Prostate gland (tissue), 2 donors: Measurements from ENCODE around the gene NOXA1. TPM values are rescaled to one million over a fixed set of nuclear protein-coding genes. Genes with fewer than 3 reads are reported as not detected.

Source experiments
- DNase-seq: peaks from one replicate; pipeline ENCODE4 v3.0.0-alpha.2; 2019; ENCODE audit warnings: low spot score
- H3K27ac ChIP-seq, 2 donors: fragments of 200-600 bp; sonication (generic); 2 replicates each; pipeline ENCODE4 v1.5.1; 2017 to 2019
- H3K27me3 ChIP-seq: fragments of 200-600 bp; sonication (generic); replicated peaks from 2 replicates; pipeline ENCODE4 v1.5.1; 2019; ENCODE audit not compliant: insufficient read depth
- H3K36me3 ChIP-seq, 2 donors: fragments of 200-600 bp; sonication (generic); 1 replicate in 1 of 2; 2 replicates in 1 of 2; pipeline versions ENCODE4 v1.5.1 to v1.8.1; 2017 to 2019
- H3K4me1 ChIP-seq: fragments of 200-600 bp; sonication (generic); replicated peaks from 2 replicates; pipeline ENCODE4 v1.5.1; 2019
- H3K4me3 ChIP-seq, 2 donors: fragments of 200-600 bp; sonication (generic); 2 replicates each; pipeline ENCODE4 v1.5.1; 2017 to 2019
- H3K9me3 ChIP-seq: fragments of 200-600 bp; sonication (generic); 2 replicates; pipeline ENCODE4 v1.5.1; 2017
- CTCF ChIP-seq, 4 experiments: fragments of 200-600 bp in 2 of 4; fragments of 450-650 bp in 2 of 4; sonication (generic) in 2 of 4; IDR thresholded peaks; 1 replicate in 3 of 4; 2 replicates in 1 of 4; pipeline ENCODE4 v1.5.1; 2016 to 2019; ENCODE audit warnings: antibody characterized with exemption in 4 of 4, mild to moderate bottlenecking in 2 of 4, moderate library complexity in 2 of 4
- POLR2A ChIP-seq: fragments of 450-650 bp; IDR thresholded peaks from one replicate; pipeline ENCODE4 v1.6.1; 2016; ENCODE audit warnings: antibody characterized with exemption, mild to moderate bottlenecking
- POLR2AphosphoS5 ChIP-seq: sonication (generic); formaldehyde crosslinking; IDR thresholded peaks from one replicate; pipeline ENCODE4 v1.6.1; 2017; ENCODE audit warnings: antibody characterized with exemption
- WGBS: methylation state at CpG from one replicate; pipeline ENCODE4 v1.1.5; 2018; 5-methylcytosine and 5-hydroxymethylcytosine counted together
- intact Hi-C: fragments of 100-400 bp; cut with DNase I; formaldehyde crosslinking; loops from one replicate; pipeline ENCODE4 v1.14.2; 2022
- total RNA-seq, 2 donors: library from RNA; depleted of rRNA; stranded (reverse); fragments of >200 nt; gene quantifications; one replicate each; pipeline ENCODE4 v1.1.0, GENCODE V29; 2016

The NOXA1 gene
- total RNA-seq, 2 donors from 2014 or later: 7.5 to 17.1 TPM

GRCh38 chr9:137475666-137476065 lies 52.5 kb downstream of the NOXA1 start:
- no peaks in the 10 kb centered on the region for H3K27me3 ChIP-seq

DNA sequence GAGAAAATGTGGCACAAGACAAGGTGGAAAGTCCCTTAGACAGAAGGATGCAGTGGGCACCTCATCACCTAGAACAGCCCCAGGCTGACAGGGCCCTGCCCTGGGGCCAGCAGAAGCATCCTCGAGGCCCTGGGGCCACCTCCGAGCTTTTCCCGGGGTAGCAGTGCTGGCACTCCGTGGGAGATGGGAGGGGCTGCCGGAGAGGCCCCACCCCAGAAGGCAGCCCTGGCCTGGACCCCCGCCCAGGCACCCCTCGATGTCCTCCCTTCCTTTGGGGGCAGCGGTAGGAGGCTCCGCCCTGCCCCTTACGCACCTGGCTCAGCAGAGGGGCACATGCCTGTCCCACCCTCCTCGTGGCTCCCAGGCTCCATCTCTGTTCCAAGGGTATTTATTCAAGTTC lies 53.7 kb downstream of the NOXA1 start:
- no peak for TF ChIP-seq POLR2A
- TF ChIP-seq POLR2AphosphoS5: no peak
- no peak for TF ChIP-seq CTCF (IDR thresholded peaks at IDR 0.05)

More at GRCh38 chr9:137475666-137476065, 52.5 kb downstream of the NOXA1 start:
- H3K27ac ChIP-seq: no peak overlapping the region
- no peak for DNase-seq
- H3K4me1 ChIP-seq: no peaks in the 10 kb centered on the region
- H3K9me3 ChIP-seq: no peaks in the 10 kb centered on the region
- no peak for TF ChIP-seq POLR2A
- TF ChIP-seq CTCF (IDR thresholded peaks at IDR 0.05): no peak
- TF ChIP-seq POLR2AphosphoS5: no peak
- no peaks in the 10 kb centered on the region for H3K36me3 ChIP-seq
- 94% methylated on average over 3 of the region's 3 CpGs for WGBS
- no peak overlapping the region for H3K4me3 ChIP-seq
- intact Hi-C loops: no loop called here

DNA sequence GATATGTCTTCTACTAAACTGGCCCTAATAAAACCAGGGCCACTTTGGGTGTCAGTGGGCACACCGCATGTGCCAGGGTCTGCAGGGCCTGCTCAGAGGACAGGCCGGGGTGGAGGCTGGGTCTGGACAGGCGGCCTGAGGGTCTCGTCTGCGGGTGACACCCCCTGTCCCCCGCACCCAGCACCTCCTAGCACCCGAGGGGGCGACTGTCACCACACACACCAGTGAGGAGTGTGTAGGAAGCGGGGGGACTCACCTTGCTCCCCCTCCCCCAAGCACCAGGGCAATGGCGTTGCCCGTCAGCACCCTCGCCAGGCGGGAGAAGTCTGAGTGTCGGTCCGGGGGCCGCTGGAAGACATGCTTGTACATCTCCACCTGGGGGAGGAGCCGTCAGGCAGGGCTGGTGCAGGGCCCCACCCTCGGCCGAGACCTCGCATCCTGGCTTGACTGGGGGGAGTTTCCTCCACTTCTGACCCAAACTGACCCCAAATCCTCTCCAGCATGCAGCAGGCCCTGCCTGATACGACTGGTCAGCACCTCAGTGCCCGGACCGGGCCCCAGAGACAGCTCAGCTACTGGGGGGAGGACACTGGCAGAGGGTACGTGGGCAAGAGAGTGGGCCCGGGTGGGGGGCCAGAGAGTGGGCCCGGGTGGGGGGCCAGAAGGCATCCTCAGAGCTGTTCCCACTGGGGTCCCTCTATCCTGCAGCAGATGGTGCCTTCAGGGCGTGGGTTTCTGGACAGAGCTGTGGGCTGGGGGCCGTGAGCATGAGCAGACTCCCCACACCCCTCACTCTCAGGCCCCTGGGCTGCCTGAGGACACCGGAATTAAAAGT lies 54.8 kb downstream of the NOXA1 start:
- intact Hi-C loops: no loop called here
- Histone ChIP-seq H3K27ac (no peak overlapping the region), H3K36me3 (no peaks in the 10 kb centered on the region), H3K4me3 (no peak overlapping the region), H3K9me3 (no peaks in the 10 kb centered on the region), H3K27me3 (no peaks in the 10 kb centered on the region), H3K4me1 (peaks cover 4% of the 10 kb centered on the region)
- WGBS: 91% methylated on average over 23 of the region's 29 CpGs
- DNase-seq: no peak
- TF ChIP-seq CTCF (IDR thresholded peaks at IDR 0.05): no peak
- TF ChIP-seq POLR2A: no peak
- TF ChIP-seq POLR2AphosphoS5: no peak

More for the DNA sequence above, 53.7 kb downstream of the NOXA1 start:
- Histone ChIP-seq H3K27ac (no peak overlapping the region), H3K4me1 (no peaks in the 10 kb centered on the region), H3K9me3 (no peaks in the 10 kb centered on the region), H3K27me3 (no peaks in the 10 kb centered on the region), H3K36me3 (no peaks in the 10 kb centered on the region), H3K4me3 (no peak overlapping the region)
- DNase-seq: no peak
- intact Hi-C loops: no loop called here
- 88% methylated on average over 11 of the region's 11 CpGs for WGBS

GRCh38 chr9:137478613-137478961 lies 55.4 kb downstream of the NOXA1 start:
- H3K4me1 ChIP-seq: peaks cover 4% of the 10 kb centered on the region
- no peak overlapping the region for H3K27ac ChIP-seq
- no peak for DNase-seq
- WGBS: 63% methylated on average over 5 of the region's 11 CpGs
- H3K36me3 ChIP-seq: no peaks in the 10 kb centered on the region
- H3K9me3 ChIP-seq: no peaks in the 10 kb centered on the region
- no peaks in the 10 kb centered on the region for H3K27me3 ChIP-seq
- H3K4me3 ChIP-seq: no peak overlapping the region
- TF ChIP-seq POLR2A (no peak), POLR2AphosphoS5 (no peak), CTCF (IDR thresholded peaks at IDR 0.05) (no peak)
- intact Hi-C loops: no loop called here
